NOMO-1 treated with DMSO at 0.1 percent for 48 hours (cell line): ENCODE results near the gene C19orf81.

Experiments
- DNase-seq: peaks from one replicate; lab custom pipeline; 2025; ENCODE audit not compliant: unreplicated experiment; lab: John Stamatoyannopoulos, UW

Gene C19orf81

DNA sequence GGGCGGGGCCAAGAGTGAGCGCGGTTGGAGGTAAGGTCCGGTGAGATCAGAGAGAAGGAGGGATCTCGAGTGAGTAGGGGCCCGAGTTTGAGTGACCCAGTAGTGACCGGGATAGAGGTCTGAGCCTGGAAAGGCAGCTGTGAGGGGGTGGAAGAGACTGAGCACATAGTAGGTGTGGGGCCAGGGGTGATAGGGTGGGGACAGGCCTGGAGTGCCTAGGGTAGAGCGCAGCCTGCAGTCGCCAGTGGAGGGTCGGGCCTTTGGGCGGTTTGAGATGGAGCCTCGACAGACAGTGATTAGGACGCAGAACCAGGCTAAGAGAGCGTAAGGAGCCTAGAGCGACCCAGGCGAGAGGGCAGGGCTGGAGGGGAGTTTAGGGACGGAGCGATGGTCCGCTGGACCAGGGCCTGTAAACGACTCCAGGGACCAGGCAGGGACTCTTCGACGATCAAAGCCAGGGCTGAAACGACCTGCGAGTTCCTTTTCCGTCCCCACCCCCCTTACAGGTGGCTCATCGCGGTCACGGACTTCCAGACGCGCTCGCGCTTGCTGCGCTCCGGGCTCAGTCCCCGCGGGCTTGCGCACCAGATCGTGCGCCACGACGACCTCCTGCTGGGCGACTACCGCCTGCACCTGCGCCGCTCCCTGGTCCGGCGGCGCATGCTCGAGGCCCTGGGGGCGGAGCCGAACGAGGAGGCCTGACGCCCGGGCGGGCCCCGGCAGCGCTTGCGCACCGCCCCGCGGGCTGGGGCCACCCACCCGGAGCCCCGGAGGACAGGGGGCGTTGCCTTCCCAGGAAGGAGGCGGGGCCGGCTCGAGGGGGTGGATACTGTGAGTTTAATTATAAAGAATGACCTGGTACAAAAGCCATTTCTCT, 9.4 kb downstream of the C19orf81 start:
- DNase-seq = peak; percentile 92

DNA sequence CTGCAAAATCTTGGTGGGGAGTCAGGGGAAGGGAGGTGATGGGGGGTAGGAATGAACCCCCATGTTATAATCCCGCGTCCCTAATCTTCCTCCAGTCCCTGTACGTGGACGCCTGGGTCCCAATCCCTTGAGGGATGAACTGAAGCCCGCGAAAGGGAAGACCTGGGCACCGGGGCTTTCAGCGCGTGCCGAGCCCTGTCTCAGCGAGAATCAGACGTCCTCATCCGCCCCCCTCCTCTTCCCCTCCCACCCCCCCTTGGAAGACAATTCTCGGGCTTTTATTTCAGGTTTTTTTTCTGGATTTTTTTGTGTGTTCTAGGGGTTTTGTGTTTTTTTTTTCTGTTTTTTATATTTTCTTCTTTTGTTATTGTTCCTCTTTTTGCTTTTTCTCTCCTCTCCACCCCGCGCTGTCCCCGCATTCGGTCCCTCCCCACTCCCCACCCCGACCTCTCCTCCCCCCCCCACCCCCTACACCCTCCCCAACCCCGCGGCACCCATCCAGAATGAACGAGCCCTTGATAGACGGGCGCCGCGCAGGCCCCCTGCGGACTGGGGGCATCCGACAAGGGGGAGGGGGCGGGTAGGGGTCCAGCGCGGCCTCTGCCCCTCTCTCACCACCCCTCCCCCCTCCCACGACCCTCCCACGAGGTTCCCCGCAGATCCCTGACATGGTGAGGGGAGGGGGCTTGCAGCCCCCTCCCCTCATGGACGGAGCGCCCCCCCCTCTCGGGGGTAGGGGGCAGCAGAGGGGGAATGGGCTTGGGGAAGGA, 10.3 kb downstream of the C19orf81 start:
- DNase-seq = no peak

DNA sequence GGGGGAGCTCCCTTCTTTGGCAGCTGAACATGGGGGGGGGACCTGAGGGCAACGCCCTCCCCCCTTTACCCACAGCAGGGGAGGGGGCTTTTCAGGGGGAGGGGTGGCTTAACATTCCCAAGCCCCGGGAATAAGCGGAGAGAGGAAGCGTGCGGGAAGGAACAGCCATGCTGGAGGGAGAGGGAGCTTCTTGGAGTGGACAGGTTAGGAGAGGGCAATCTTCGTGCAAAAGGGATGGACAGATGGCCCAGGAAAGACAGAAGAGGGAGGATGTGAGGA, 10.8 kb downstream of the C19orf81 start:
- no peak for DNase-seq

DNA sequence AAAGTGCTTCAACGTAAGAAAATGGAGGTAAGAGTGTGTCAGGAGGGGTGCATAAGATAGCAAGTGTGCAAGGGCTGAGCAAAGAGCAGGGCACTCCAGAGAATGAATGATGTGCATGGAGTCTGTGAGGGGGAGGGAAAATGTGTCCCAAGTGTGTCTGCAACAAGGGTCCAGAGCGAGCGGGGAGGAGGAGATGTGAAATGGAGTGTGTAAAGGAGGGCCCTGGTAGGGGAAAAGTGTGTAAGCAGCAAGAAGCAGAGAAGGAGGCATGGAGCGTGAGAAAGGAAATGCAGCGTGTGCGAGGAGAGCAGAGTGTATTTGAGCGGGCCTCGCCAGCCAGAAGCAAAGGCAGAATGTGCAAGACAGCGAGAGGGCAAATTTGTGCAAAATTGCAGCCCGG, 11.8 kb downstream of the C19orf81 start:
- DNase-seq = no peak

DNA sequence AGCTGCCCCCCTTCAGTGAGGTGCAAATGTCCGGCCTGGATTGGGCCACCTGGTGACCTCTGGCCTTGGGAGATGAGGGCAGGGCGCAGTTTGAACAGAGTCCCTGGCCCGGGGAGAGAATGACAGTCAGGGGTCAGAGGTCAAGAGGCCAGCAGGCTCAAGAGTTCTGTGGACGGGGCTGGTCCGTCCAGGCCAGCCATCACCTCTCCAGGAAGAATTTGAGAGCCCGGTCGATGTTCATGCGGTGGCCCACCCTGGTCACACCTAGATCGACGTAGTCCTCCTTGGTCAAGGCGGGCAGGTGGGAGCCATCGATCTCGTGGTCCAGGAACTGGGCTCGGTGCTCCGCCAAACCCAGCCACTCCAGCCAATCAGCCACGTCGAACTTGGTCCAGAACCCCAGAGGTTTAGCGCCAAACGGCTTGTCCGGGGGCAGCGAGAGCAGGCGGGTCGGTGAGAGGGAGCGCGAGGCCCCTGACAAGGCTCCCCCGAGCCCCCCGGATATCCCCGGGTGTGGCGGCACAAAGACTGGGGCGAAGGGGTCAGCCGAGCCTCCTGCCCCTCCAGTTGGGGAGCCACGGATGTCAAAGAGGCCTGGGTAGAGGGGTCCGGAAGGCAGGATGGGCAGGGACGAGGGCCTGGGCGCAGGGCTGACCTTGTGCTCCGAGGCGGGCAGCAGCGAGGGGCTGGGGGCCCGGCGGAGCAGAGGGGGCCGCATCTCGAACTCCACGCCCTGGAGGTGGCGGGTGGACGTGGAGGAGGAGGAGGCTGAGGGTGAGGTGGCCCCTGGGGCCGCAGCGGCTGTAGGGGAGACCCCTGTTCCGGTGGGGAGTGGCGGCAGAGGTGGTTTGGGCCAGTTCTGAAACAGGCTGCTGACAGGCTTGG, 12.8 kb downstream of the C19orf81 start:
- DNase-seq = no peak

DNA sequence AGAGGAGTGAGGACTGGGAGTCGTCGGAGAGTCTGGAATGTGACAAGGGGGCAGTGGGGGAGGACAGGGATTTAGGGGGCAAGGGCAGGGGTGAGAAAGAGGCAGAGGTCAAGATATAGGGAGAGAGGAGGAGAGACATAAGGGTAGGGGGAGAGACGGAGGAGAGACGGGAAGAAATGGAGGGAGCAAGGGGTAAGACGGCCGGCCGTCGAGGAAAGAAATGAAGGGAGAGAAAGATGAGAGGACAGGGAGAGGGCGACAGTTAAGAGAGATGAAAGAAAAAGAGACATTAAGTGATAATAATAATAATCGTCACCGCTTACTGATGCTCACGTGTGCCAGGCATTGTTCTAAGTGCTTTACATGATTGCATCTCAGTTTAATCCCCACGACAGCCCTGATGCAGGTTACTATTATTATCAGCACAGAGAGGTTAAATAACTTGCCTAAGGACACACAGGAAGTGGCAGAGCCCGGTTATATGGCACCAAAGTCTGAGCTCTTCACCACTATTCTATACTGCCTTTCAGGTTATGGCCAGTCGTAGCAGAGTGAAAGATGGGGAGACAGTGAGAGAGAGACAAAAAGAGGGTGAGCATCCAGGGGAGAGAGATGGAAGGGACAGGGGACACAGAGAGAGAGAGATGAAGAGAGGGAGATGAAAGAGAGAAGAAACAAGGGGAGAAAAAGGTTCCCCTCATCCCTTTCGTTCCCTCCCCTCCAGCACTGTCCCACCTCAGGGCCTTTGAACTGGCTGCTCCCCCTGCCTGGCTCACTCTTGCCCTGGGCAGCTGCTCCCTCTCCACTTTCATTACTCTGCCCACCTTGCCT, 13.6 kb downstream of the C19orf81 start:
- DNase-seq = no peak

DNA sequence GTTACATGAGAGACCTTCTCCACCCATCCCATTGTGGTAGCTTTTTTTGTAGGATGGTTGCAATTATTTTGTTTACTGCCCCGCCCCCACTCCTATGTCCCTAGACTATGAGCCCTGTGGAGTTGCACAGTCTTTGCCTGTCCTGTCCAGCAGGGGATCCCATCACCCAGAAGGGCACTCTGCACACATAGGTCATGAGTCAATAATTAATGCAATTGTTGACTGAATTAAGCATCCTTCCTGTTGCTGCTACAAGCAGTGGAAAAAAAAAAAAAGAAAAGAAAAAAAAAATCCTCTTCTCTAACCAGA, 14.2 kb downstream of the C19orf81 start:
- no peak for DNase-seq

DNA sequence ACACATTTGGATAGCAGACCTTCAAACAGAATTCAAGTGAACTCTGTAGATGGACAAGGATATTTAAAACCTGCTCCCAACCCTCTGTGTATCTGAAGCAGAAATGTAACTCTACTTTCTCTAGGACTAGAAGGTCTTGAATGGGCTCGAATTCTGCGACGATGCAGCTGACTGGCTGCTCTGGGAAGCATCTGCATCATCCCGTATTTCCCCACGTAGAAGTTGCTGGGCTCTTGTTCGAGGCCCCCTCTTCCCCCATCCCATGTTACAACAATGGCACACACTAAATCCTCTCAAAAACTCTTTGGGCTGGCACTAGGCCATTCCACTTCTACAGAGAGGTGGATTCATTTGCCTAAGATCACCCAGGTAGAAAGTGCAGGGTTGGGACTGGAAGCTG, 15.0 kb downstream of the C19orf81 start:
- DNase-seq = no peak

DNA sequence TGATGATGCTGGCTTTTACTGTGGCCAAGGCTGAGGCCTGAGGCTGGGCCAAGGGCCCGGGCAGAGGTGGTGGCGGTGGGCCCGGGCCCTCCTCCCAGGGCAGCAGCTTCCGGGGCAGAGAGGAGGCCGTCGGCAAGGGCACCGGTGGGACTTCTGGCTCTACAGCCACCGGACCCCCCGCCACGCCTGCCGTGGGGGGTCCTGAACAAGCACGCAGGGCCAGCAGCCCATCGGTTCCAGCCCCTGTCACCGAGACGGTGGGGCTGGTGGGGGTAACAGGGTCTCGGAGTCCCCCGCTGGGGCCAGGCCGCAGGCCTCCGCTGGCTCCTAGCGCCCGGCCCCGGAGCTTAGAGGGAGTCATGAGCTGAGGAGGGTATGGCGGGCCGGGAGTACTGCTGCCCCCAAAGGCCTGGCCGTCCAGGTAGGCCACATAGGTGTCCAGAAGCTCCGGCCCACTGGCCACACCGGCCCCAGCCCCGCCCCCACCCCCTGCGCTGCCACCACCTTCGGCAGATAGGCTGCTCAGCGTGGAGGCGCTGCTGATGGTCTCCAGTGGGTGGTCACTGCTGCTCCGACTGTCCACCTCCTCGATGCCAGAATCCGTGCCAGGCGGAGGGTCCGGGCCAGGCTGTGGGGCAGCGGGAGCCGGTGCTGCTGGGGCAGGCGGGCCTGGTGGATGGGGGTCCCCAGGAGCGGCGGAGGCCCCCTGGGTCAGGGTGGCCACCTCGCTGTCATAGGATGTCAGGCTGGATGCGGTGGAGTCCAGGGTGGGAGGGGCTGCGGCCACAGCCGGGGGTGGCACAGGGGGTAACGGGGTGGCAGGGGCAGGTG, 17.3 kb downstream of the C19orf81 start:
- DNase-seq = no peak

DNA sequence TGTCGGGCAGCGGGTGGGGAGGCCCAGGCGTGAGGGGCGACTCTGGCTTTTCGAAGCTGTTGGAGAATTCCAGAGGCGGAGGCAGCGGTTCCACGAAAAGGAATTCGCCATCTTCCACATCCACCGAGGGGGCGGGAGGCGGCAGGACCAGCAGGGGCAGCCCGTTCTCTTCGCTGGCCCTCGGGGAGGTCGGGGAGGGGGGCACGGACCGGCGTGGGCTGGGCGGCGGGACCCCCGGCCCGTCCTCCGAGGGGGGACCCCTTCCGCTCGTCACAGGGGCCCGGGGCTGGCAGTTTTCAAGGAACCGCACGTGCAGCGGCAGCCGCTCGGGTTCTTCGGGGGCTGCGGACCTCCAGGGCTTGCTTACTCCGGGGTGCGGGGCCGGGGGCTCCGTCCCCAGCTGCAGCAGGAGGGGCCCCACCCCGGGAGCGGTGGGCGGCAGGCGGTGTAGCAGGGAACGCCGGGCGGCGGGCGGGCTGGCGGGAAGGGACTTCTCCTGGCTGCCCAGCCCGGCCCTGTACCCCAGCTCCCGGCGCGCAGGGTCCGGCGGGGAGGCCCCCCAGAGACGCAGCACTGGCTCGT, 18.0 kb downstream of the C19orf81 start:
- no peak for DNase-seq

DNA sequence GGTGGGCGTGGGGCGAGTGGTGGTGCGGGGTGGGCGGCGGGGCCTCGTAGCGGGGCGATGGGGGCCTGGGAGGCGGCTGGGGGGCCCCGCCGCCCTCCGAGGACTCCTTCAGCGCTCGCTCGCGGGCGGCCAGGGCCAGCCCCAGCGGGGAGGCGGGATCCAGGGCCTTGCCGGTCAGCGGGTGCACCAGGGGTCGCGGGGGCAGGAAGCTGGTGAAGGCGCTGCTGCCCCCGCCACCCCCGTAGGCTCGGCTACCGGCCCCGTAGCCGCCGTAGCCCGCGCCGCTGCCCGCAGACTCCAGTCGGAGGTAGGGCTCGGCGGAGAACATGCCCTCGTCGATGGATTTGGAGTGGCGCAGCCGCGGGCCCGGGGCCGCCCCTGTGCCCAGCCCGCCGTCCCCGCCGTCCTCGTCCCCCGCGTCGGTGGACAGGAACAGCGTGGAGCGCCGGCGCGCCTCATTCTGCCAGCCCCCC, 18.6 kb downstream of the C19orf81 start:
- DNase-seq = no peak

DNA sequence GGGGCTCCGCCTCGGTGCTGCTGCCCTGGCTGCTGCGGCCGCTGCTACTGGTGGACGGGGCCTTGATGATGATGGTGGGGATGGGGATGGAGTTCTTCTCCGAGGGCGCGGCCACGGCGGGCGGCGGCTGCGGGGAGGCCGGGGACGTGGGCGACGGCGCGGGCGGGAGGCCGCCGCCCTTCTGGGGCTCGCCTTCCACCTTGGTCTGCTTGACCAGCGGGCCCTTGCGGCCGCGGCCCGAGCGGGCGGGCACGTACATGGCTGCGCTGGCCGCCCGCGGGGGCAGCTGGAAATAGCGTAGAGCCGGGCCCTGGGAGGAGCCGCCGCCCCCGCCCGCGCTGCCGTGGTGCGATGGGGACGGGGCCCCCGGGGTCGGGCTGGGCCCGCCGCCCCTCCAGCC, 19.2 kb downstream of the C19orf81 start:
- no peak for DNase-seq

DNA sequence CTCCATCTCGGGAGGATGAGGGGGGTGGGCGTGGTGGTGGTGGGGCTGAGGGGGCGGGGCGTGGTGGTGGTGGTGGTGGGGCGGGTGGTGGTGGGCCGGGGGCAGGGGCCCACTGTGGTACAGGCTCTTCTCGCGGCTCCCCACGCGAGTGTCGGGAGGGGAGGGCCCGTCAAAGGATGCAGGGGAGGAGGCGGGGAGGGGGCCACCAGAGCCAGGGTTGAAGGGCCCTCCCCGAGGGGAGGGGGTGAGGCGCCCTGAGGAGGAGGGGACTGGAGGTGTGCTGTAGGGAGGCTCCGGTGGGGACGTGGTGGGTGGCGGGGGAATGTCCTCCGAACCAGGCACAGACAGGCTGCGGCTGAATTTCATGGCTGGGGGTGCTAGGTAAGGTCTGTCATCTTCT, 19.6 kb downstream of the C19orf81 start:
- no peak for DNase-seq

DNA sequence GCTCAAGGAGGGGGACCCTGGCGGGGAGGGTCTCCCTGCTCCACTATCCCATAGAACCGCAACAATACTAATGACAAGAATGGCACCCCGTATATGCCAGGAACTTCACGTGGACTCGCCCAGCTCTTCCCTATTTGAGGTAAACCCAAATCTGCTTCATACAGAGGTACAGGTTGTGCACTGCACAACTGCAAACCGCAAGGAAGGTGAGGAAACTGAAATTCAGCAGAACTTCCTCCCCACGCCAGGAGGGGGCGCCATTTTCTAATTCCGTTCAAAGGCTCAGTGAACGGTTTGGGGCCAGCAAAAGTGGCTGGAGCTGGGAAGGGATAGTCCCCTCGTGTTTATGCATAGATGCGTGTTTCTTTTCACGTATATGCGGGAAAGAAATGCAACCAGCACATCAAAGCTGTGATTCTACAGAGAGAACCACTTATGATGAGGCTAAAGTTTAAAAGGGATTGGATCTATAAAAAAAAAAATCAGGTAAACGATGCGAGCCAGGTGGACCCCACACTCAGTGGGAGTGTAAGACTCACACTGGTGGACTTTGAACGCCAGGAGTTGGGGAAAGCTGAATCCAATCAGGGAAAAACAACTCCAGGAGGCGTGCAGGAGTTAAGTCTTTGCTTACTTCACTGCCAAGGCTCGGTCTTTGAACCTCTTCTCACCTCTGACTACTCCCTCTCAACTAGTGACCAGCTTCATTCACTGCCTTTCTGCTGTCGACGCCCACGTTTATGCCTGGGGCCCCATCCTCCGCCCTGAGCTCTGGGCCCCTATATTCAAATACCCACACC, 20.3 kb downstream of the C19orf81 start:
- peak; percentile 50 for DNase-seq

DNA sequence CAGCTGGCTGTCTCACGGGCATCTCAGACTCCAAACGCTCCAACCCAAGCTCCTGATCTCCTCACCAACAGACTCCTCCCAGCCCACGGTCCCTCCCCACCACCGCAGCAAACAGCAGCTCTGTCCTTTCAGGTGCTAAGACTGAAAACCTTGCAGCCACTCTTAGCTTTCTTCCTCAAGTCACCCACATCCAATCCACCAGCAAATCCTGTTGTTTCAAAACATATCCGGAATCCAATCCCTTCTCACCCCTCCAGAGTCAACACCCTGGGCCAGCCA, 20.8 kb downstream of the C19orf81 start:
- no peak for DNase-seq

DNA sequence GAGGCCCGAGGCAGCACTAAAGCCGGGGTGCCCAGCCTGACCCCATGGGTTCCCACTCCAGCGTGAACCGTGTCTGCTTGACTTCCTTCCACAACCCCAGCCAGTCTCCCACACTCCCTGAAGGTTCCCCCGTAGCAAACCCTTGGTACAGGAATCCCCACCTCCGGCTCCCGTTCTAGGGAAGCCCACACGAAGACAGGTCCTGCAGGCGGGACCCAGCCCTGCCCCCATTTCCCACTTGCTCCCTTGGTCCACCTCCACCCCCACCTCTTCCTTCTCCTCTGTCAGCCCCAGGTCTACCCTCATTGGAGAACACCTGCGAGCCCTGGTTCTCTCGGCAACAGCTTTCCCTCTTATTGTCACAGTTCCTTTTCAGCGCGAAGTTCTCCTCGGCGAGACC, 23.9 kb downstream of the C19orf81 start:
- DNase-seq = no peak

DNA sequence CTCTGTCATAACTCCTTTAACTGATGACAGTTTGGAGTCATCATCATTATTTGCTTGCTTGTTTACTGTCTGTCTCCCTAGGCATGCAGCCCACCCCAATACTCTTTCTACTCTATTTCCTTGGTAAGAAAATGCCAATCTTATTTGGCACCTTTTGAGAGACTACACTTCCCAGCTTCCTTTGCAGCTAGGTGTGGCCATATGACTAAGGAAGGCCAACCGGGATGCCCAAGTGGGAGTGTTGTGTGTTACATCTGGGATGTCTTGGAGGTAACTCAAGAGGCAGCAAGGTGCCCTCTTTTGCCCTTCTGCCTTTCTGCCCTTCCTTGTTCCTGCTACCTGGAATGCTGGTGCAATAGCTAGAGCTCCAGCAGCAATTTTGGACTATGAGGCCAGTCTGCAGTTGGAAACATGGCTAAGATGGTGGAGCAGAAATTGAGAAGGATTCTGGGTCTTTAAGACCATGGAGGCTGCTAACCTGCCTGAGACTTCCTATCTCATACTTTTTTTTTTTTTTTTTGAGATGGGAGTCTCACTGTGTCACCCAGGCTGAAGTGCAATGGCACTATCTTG, 27.5 kb downstream of the C19orf81 start:
- no peak for DNase-seq

DNA sequence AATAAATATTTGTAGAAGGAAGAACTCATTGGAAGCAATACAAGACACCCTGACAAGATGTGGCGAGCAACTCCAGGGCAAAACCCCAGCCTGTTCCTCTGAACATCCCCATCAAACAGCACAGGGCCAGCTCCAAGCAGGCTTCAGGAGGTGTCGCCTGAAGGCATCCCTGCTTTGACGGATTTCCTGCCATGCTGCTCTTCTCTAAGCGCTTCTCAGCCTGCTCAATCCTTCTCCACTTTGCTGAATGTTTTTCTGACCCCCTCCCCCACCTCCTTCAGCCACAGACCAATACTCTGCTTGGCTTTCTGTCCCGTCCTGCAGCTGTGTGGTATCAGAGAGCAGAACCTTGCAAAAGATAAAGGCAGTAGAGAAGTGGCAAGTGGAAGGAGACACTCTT, 28.4 kb downstream of the C19orf81 start:
- DNase-seq = no peak

DNA sequence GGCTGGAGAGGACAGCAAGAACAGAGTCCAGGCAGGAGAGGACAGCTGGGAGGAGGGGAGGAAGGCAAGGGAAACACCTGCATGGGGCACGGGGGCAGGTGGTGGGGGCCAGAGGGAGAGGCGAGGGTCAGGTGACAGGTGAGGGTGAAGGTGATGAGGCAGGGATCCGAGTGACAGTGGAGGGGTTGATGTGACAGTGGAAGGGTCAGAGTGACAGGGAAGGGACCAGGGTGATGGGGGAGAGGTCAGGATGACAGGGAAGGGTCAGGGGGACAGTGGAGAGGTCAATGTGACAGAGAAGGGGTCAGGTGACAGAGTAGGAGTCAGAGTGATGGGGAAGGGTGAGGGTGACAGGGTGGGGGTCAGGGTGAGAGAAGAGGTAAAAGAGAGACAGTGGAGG, 29.1 kb downstream of the C19orf81 start:
- DNase-seq = no peak
